H1 (cell line): ENCODE measurements around the gene PIBF1. TPM values are rescaled to one million over a fixed set of nuclear protein-coding genes. Genes with fewer than 3 reads are reported as not detected.

ENCODE experiments used
- CTCF ChIA-PET: fragments of 300-600 bp; sonication (Branson Sonifier 250); formaldehyde crosslinking; loops from one replicate; lab custom pipeline; 2021; ENCODE audit not compliant: partially characterized antibody; lab: Charles Lee
- POLR2A ChIA-PET: fragments of 300-600 bp; sonication (Branson Sonifier 250); formaldehyde crosslinking; loops from one replicate; lab custom pipeline; 2021; ENCODE audit warnings: inconsistent platforms; ENCODE audit not compliant: partially characterized antibody; lab: Charles Lee
- DNase-seq, 2 experiments: peaks; one replicate each; pipeline versions ENCODE4 v3.0.0 to v3.0.0-alpha.2; 2010 to 2022; ENCODE audit warnings: low spot score in 2 of 2, low read depth in 1 of 2, mixed read lengths in 1 of 2
- FAIRE-seq: peaks from 2 replicates; lab custom pipeline; 2011; peaks lifted over from hg19 to GRCh38; lab: Jason Lieb, UNC
- H2AFZ ChIP-seq: 2 replicates; pipeline ENCODE4 v1.8.1; 2012; ENCODE audit warnings: low read length, inconsistent platforms
- H2AK5ac ChIP-seq: 2 replicates; pipeline ENCODE4 v1.6.1; 2013; ENCODE audit warnings: low read depth, low read length
- H2BK120ac ChIP-seq: replicated peaks from 2 replicates; pipeline ENCODE3; 2013; ENCODE audit warnings: low read depth, low read length, inconsistent platforms
- H2BK12ac ChIP-seq: 2 replicates; pipeline ENCODE4 v1.6.1; 2013; ENCODE audit warnings: low read depth, low read length
- H2BK15ac ChIP-seq: 2 replicates; pipeline ENCODE4 v1.6.1; 2013; ENCODE audit warnings: low read length
- H2BK20ac ChIP-seq: 2 replicates; pipeline ENCODE4 v1.6.1; 2013; ENCODE audit warnings: low read length
- H2BK5ac ChIP-seq: 2 replicates; pipeline ENCODE4 v1.6.1; 2013; ENCODE audit warnings: low read depth, low read length
- H3K14ac ChIP-seq: 2 replicates; pipeline ENCODE4 v1.6.1; 2013; ENCODE audit warnings: inconsistent platforms; ENCODE audit not compliant: insufficient read length
- H3K18ac ChIP-seq: 2 replicates; pipeline ENCODE4 v1.6.1; 2013; ENCODE audit warnings: low read length; ENCODE audit errors: extremely low read depth
- H3K23ac ChIP-seq: 2 replicates; pipeline ENCODE4 v1.6.1; 2013; ENCODE audit warnings: inconsistent platforms; ENCODE audit not compliant: insufficient read length
- H3K23me2 ChIP-seq: 2 replicates; pipeline ENCODE4 v1.6.1; 2013; ENCODE audit warnings: low read depth, low read length
- H3K27ac ChIP-seq: 2 replicates; pipeline ENCODE4 v1.6.1; 2011; ENCODE audit warnings: low read depth, low read length, inconsistent platforms
- H3K27me3 ChIP-seq, 4 experiments: replicated peaks in 1 of 4; 1 replicate in 1 of 4; 2 replicates in 3 of 4; pipeline versions ENCODE4 v1.6.1 to v1.8.1; 2011 to 2013; ENCODE audit warnings: low read length in 3 of 4, mild to moderate bottlenecking in 3 of 4, inconsistent platforms in 2 of 4, mixed read lengths in 2 of 4, moderate library complexity in 1 of 4; ENCODE audit not compliant: control insufficient read depth in 3 of 4, insufficient read depth in 3 of 4; ENCODE audit errors: extremely low read depth in 1 of 4
- H3K36me3 ChIP-seq, 4 experiments: 2 replicates each; pipeline versions ENCODE4 v1.6.1 to v1.8.1; 2011 to 2013; ENCODE audit warnings: mild to moderate bottlenecking in 4 of 4, low read length in 3 of 4, moderate library complexity in 2 of 4, control low read depth in 1 of 4, inconsistent platforms in 1 of 4; ENCODE audit not compliant: insufficient read depth in 4 of 4, control insufficient read depth in 2 of 4
- H3K4ac ChIP-seq: replicated peaks from 2 replicates; pipeline ENCODE3; 2013; ENCODE audit warnings: low read length, low read depth, mixed read lengths, inconsistent platforms; ENCODE audit not compliant: insufficient read length
- H3K4me1 ChIP-seq, 4 experiments: replicated peaks in 1 of 4; 1 replicate in 1 of 4; 2 replicates in 3 of 4; pipeline versions ENCODE4 v1.6.1 to v1.8.1; 2011 to 2013; ENCODE audit warnings: low read length in 3 of 4, inconsistent platforms in 2 of 4, mixed read lengths in 1 of 4; ENCODE audit not compliant: insufficient read depth in 4 of 4, control insufficient read depth in 3 of 4
- H3K4me2 ChIP-seq, 2 experiments: 2 replicates each; pipeline versions ENCODE4 v1.6.1 to v1.8.1; 2011 to 2013; ENCODE audit warnings: low read depth in 2 of 2, low read length in 2 of 2, control low read depth in 1 of 2, inconsistent platforms in 1 of 2, mild to moderate bottlenecking in 1 of 2; ENCODE audit not compliant: insufficient read depth in 1 of 2
- H3K4me3 ChIP-seq, 4 experiments: fragments of 200-600, 300-600 bp in 1 of 4; sonication (generic), shearing (Covaris generic), sonication (Bioruptor Twin) in 1 of 4; 2 replicates each; pipeline versions ENCODE4 v1.5.1 to v1.8.1; 2011 to 2016; ENCODE audit warnings: low read length in 4 of 4, low read depth in 3 of 4, control low read depth in 2 of 4, inconsistent platforms in 2 of 4, mild to moderate bottlenecking in 2 of 4, mixed read lengths in 1 of 4, moderate library complexity in 1 of 4; ENCODE audit not compliant: insufficient read depth in 2 of 4; ENCODE audit errors: extremely low read depth in 1 of 4
- H3K56ac ChIP-seq: replicated peaks from 2 replicates; pipeline ENCODE3; 2013; ENCODE audit warnings: low read depth, mild to moderate bottlenecking, mixed read lengths, low read length, inconsistent platforms; ENCODE audit not compliant: insufficient read length
- H3K79me1 ChIP-seq: 2 replicates; pipeline ENCODE4 v1.6.1; 2013; ENCODE audit warnings: low read depth, low read length, control low read depth
- H3K79me2 ChIP-seq, 2 experiments: 2 replicates each; pipeline versions ENCODE4 v1.6.1 to v1.8.1; 2012 to 2013; ENCODE audit warnings: low read length in 2 of 2, mild to moderate bottlenecking in 2 of 2, inconsistent platforms in 1 of 2; ENCODE audit not compliant: insufficient read depth in 2 of 2, control insufficient read depth in 1 of 2
- H3K9ac ChIP-seq, 4 experiments: replicated peaks in 1 of 4; 1 replicate in 1 of 4; 2 replicates in 3 of 4; pipeline versions ENCODE4 v1.6.1 to v1.8.1; 2011 to 2013; ENCODE audit warnings: low read depth in 3 of 4, low read length in 3 of 4, control low read depth in 2 of 4, mild to moderate bottlenecking in 2 of 4, moderate library complexity in 2 of 4, inconsistent platforms in 1 of 4; ENCODE audit errors: extremely low read depth in 1 of 4
- H3K9me3 ChIP-seq, 2 experiments: 2 replicates each; pipeline versions ENCODE4 v1.6.1 to v1.8.1; 2012 to 2013; ENCODE audit warnings: mild to moderate bottlenecking in 2 of 2, moderate library complexity in 2 of 2, control low read depth in 1 of 2, inconsistent platforms in 1 of 2, low read depth in 1 of 2, low read length in 1 of 2, mixed read lengths in 1 of 2; ENCODE audit not compliant: insufficient read depth in 2 of 2
- H4K20me1 ChIP-seq, 2 experiments: replicated peaks in 1 of 2; 2 replicates each; pipeline versions ENCODE3 to v1.8.1; 2011 to 2013; ENCODE audit warnings: inconsistent platforms in 2 of 2, low read length in 2 of 2, mild to moderate bottlenecking in 1 of 2; ENCODE audit not compliant: insufficient read depth in 2 of 2, control insufficient read depth in 1 of 2
- H4K5ac ChIP-seq: 2 replicates; pipeline ENCODE4 v1.6.1; 2013; ENCODE audit warnings: low read length, low read depth, mixed read lengths, inconsistent platforms; ENCODE audit not compliant: insufficient read length
- H4K8ac ChIP-seq: 2 replicates; pipeline ENCODE4 v1.8.0; 2013; ENCODE audit warnings: mild to moderate bottlenecking, moderate library complexity, low read length, inconsistent platforms; ENCODE audit not compliant: insufficient read depth; ENCODE audit errors: extremely low read depth
- H4K91ac ChIP-seq: replicated peaks from 2 replicates; pipeline ENCODE3; 2013; ENCODE audit warnings: low read length, mixed read lengths, inconsistent platforms; ENCODE audit not compliant: insufficient read length
- EP300 ChIP-seq, 2 experiments: IDR thresholded peaks; 1 replicate in 1 of 2; 2 replicates in 1 of 2; pipeline ENCODE4 v1.6.1; 2011 to 2012; ENCODE audit warnings: low read depth in 2 of 2, low read length in 2 of 2, mild to moderate bottlenecking in 2 of 2, borderline replicate concordance in 1 of 2, inconsistent platforms in 1 of 2, moderate library complexity in 1 of 2
- FOSL1 ChIP-seq: IDR thresholded peaks from 2 replicates; pipeline ENCODE4 v1.6.1; 2011; ENCODE audit warnings: mild to moderate bottlenecking, low read depth, low read length, moderate library complexity; ENCODE audit not compliant: insufficient read depth
- GTF2F1 ChIP-seq: IDR thresholded peaks from 2 replicates; pipeline ENCODE4 v1.6.1; 2012; ENCODE audit warnings: low read depth, low read length, improper control_type of control experiment, borderline replicate concordance
- SAP30 ChIP-seq: fragments of 300-600 bp; sonication (generic); IDR thresholded peaks from 2 replicates; pipeline ENCODE4 v1.7.1; 2012; ENCODE audit warnings: low read length, moderate library complexity, mild to moderate bottlenecking, inconsistent platforms; ENCODE audit not compliant: insufficient read depth, insufficient replicate concordance
- WGBS, 2 experiments: shearing (Covaris generic) in 1 of 2; methylation state at CpG; one replicate each; pipeline versions ENCODE4 v1.1.6 to v1.1.7; 2013 to 2015; ENCODE audit warnings: low lambda C conversion rate in 2 of 2, mixed read lengths in 2 of 2, inconsistent platforms in 1 of 2, low coverage in 1 of 2, missing lambda C conversion rate in 1 of 2; ENCODE audit not compliant: insufficient replicate concordance in 2 of 2, insufficient coverage in 1 of 2, insufficient read length in 1 of 2; ENCODE audit errors: extremely low coverage in 1 of 2, missing lambda C conversion rate in 1 of 2; 5-methylcytosine and 5-hydroxymethylcytosine counted together
- polyA plus RNA-seq, 7 experiments: library from polyadenylated mRNA; depleted of rRNA in 3 of 7; stranded (reverse) in 5 of 7; unstranded in 2 of 7; fragments of >200 nt in 5 of 7; fragments of 200-250 nt in 2 of 7; gene quantifications; 1 replicate in 5 of 7; 2 replicates in 1 of 7; 4 replicates in 1 of 7; pipeline versions ENCODE4 v1.2.1 to v1.2.3, GENCODE V29; 2011 to 2013; ENCODE audit warnings: missing spikeins in 2 of 7, mixed read lengths in 2 of 7
- total RNA-seq: library from RNA; stranded (reverse); fragmentation: NEBNext Ultra II Directional; extraction: Animal tissue kit (Norgen Biotek cat#: 25700); gene quantifications from 2 replicates; pipeline ENCODE4 v1.2.1, GENCODE V29; 2021

Gene PIBF1
- total and polyA plus RNA-seq, 2 of the 8 experiments (the other 6 are each of a cell fraction or from before 2014, with no cell fraction given), result 1.1 to 13.2 TPM

GRCh38 chr13:73063166-73063565 is 281.2 kb downstream of the PIBF1 start:
- Histone ChIP-seq H3K79me2 (no peaks in the 10 kb centered on the region), H3K27ac (no peak overlapping the region)

More at GRCh38 chr13:73063166-73063565, 281.2 kb downstream of the PIBF1 start:
- Histone ChIP-seq H2AFZ (no peak overlapping the region), H3K14ac (no peak overlapping the region), H2BK20ac (no peak overlapping the region), H4K91ac (no peak overlapping the region), H2BK5ac (no peak overlapping the region), H2BK120ac (no peak overlapping the region), H3K4me3 (no peak overlapping the region), H3K4me1 (peaks cover 0 to 15% (median 1%) of the 10 kb centered on the region in 4 experiments; a peak in 5 of 7 replicates), H3K27me3 (peaks cover 13 to 41% (median 30%) of the 10 kb centered on the region in 4 experiments), H3K9ac (no peak overlapping the region), H3K56ac (no peak overlapping the region), H3K36me3 (no peaks in the 10 kb centered on the region), H2AK5ac (no peak overlapping the region), H3K23ac (no peak overlapping the region), H2BK12ac (no peak overlapping the region), H4K8ac (no peak overlapping the region), H2BK15ac (no peak overlapping the region), H3K23me2 (peaks cover 3% of the 10 kb centered on the region), H4K20me1 (peaks cover 0 to 4% of the 10 kb centered on the region in 2 experiments), H3K79me1 (0 out of 2 replicates have a peak, but pooled peaks cover 2% of the 10 kb centered on the region), H4K5ac (no peak overlapping the region), H3K4me2 (no peak overlapping the region; a peak in 1 of 4 replicates), H3K18ac (no peak overlapping the region), H3K9me3 (no peaks in the 10 kb centered on the region), H3K4ac (no peak overlapping the region)
- WGBS, 2 experiments, result 79% methylated on average over 3 of the region's 3 CpGs; no CpG with 5 or more reads in 1 of the 2 experiments
- ChIA-PET POLR2A (interaction anchor here (2.5 kb wide), 1 partner anchor 12 kb away, joined by 6 read pairs; no protein-coding TSS in a partner anchor), CTCF (interaction anchor here (0.6 to 1.0 kb wide), 2 partner anchors 23 to 203 kb away, joined by 4 read pairs; no protein-coding TSS in a partner anchor)
- no peak for DNase-seq
- no peak for FAIRE-seq
- TF ChIP-seq SAP30 (no peak), EP300 (IDR thresholded peaks at IDR 0.05; ENCODE audit: borderline replicate concordance in 1 of 2, low read depth in 2 of 2, low read length in 2 of 2) (no peak), GTF2F1 (no peak), FOSL1 (no peak)
